Measurements from ENCODE around the gene NEK9. TPM values are rescaled to one million over a fixed set of nuclear protein-coding genes. Genes with fewer than 3 reads are reported as not detected.

Gene NEK9
- total RNA-seq, 1 experiment from 2014 or later, result 56.5 TPM

DNA sequence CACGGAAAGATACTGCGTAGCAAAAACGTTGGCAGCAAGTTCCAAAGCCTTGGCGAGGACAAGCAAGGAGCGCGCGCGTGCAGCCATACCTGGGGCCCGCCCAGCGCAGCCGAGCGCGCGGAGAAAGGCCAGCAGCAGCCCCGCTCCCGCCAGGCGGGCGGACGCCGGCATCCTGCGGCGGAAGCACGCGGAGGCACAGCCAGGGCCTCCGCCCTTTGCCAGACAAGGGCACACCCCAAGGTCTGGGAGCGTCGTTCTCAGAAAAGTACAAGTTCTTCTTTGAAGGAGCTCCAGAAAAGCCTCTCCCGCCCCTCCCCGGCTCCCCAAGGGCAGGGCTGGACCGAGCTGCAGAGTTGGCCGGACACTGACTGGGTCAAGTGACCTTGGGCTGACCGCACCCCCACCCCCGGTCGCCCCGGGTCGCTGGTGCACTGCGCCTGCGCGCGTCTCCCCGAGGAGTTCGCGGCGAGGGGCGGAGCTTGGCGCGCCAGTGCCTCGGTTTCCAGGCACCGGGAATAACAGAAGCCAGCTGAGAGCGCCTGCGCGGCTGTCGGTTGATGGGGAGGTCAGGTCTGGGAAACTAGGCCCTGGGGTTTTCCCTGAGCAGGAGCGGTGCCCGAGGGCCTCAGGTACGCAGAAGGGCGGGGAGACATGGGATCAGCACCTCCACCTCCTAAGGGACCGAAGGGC lies 57.6 kb downstream of the NEK9 start, which contains the start of gene ZC2HC1C:
Gene ZC2HC1C, plus strand, starts transcription at position 521 of the 690 bp plus-strand sequence. CDS start 933 bp downstream, outside the sequence.
- Histone ChIP-seq H3K4me1 (ENCODE audit: insufficient read depth, low read length) (peaks cover 2% of the 10 kb centered on the region; the same call in 1 of the 2 replicates), H2BK120ac (ENCODE audit: low read depth, low read length, poor library complexity, severe bottlenecking) (peak within 1 kb of the TSS; percentile 84), H3K9me3 (ENCODE audit: control insufficient read depth, low read depth, low read length) (no peaks in the 10 kb centered on the region), H3K79me2 (ENCODE audit: insufficient read depth, low read length) (no peaks in the 10 kb centered on the region; the same call in 1 of the 2 replicates), H2BK15ac (ENCODE audit: low read depth, low read length) (no peak within 1 kb of the TSS), H2AK5ac (ENCODE audit: insufficient read length, low read length) (no peak within 1 kb of the TSS), H3K23ac (ENCODE audit: insufficient read length, low read depth, low read length) (no peak within 1 kb of the TSS), H3K79me1 (ENCODE audit: insufficient read depth, low read depth, low read length, poor library complexity, severe bottlenecking) (no peaks in the 10 kb centered on the region), H3K18ac (ENCODE audit: insufficient read length, low read depth, low read length) (peak within 1 kb of the TSS; percentile 71), H3K27ac (ENCODE audit: insufficient read length, low read depth, low read length) (peak within 1 kb of the TSS; percentile 26), H3K56ac (ENCODE audit: insufficient read length, low read depth, low read length) (no peak within 1 kb of the TSS), H3K27me3 (ENCODE audit: insufficient read depth, low read length) (no peaks in the 10 kb centered on the region), H4K5ac (ENCODE audit: insufficient read length, low read depth, low read length) (no peak within 1 kb of the TSS), H3K9ac (ENCODE audit: extremely low read depth, insufficient read length, low read length) (peak within 1 kb of the TSS; percentile 92), H2BK20ac (ENCODE audit: low read depth, low read length, poor library complexity, severe bottlenecking) (no peak within 1 kb of the TSS), H3K23me2 (ENCODE audit: insufficient read length, low read depth, low read length, poor library complexity, severe bottlenecking) (peaks cover 9% of the 10 kb centered on the region), H4K8ac (replicated peaks; ENCODE audit: insufficient read length, low read depth, low read length) (no peak within 1 kb of the TSS), H2BK12ac (ENCODE audit: insufficient read length, low read depth, low read length) (no peak within 1 kb of the TSS), H2AFZ (ENCODE audit: low read length) (no peak within 1 kb of the TSS), H3K4me2 (ENCODE audit: insufficient read depth, insufficient read length, low read length) (peak within 1 kb of the TSS; percentile 96), H4K20me1 (ENCODE audit: control insufficient read depth, insufficient read depth, insufficient read length) (no peaks in the 10 kb centered on the region), H2BK5ac (ENCODE audit: insufficient read length, low read length) (no peak within 1 kb of the TSS), H4K91ac (ENCODE audit: insufficient read length, low read depth, low read length) (no peak within 1 kb of the TSS), H3K4ac (ENCODE audit: low read depth, low read length) (no peak within 1 kb of the TSS), H3T11ph (ENCODE audit: low read length) (no peak within 1 kb of the TSS), H3K14ac (ENCODE audit: insufficient read depth, low read length) (peak within 1 kb of the TSS; percentile 85; the same call in 1 of the 2 replicates)
- Mint-ChIP-seq H3K9me3 (no peaks in the 10 kb centered on the region), H3K36me3 (ENCODE audit: insufficient read depth in 1 of 3, low read depth in 3 of 3) (no peaks in the 10 kb centered on the region), H3K27ac (peak within 1 kb of the TSS; percentile 80 to 99 (median 97); a peak in 6 of 7 replicates), H3K4me1 (peaks cover 10 to 11% of the 10 kb centered on the region in 2 experiments), H3K4me3 (no peak within 1 kb of the TSS), H3K27me3 (ENCODE audit: low read depth) (no peaks in the 10 kb centered on the region; the same call in 1 of the 2 replicates)
- WGBS (ENCODE audit: extremely low coverage, insufficient read length, low lambda C conversion rate), result no CpG with 5 or more reads among the region's 58 CpGs
- peak; percentile 97 for DNase-seq
- TF ChIP-seq, protein P1, sequence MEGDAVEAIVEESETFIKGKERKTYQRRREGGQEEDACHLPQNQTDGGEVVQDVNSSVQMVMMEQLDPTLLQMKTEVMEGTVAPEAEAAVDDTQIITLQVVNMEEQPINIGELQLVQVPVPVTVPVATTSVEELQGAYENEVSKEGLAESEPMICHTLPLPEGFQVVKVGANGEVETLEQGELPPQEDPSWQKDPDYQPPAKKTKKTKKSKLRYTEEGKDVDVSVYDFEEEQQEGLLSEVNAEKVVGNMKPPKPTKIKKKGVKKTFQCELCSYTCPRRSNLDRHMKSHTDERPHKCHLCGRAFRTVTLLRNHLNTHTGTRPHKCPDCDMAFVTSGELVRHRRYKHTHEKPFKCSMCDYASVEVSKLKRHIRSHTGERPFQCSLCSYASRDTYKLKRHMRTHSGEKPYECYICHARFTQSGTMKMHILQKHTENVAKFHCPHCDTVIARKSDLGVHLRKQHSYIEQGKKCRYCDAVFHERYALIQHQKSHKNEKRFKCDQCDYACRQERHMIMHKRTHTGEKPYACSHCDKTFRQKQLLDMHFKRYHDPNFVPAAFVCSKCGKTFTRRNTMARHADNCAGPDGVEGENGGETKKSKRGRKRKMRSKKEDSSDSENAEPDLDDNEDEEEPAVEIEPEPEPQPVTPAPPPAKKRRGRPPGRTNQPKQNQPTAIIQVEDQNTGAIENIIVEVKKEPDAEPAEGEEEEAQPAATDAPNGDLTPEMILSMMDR (conservative IDR thresholded peaks at IDR 0.05), result no peak
